Measurements from ENCODE around the gene SYT8. TPM values are rescaled to one million over a fixed set of nuclear protein-coding genes. Genes with fewer than 3 reads are reported as not detected.

Gene SYT8
- total RNA-seq, 6 experiments from 2014 or later, result 0.68 TPM; not detected in 5

- peak within 1 kb of the TSS; percentile 11 to 26 (median 26) for H3K4me3 ChIP-seq
- peak in 3 of 4 donors; percentile 37 to 41 (median 40) for ATAC-seq
- H3K4me1 ChIP-seq, result no peaks in the 10 kb centered on the region
- H3K27ac ChIP-seq, result peak within 1 kb of the TSS in 2 of 3 donors; percentile 53 to 70
- DNase-seq, result no peak
- intact Hi-C loops (cut with DNase I), result no loop called here
- H3K36me3 ChIP-seq, result no peaks in the 10 kb centered on the region
- WGBS (ENCODE audit: insufficient coverage, low coverage, low lambda C conversion rate, missing lambda C conversion rate), result 43% methylated on average over 6 of the region's 18 CpGs
- H3K9me3 ChIP-seq, result no peaks in the 10 kb centered on the region
- TF ChIP-seq, protein P1, sequence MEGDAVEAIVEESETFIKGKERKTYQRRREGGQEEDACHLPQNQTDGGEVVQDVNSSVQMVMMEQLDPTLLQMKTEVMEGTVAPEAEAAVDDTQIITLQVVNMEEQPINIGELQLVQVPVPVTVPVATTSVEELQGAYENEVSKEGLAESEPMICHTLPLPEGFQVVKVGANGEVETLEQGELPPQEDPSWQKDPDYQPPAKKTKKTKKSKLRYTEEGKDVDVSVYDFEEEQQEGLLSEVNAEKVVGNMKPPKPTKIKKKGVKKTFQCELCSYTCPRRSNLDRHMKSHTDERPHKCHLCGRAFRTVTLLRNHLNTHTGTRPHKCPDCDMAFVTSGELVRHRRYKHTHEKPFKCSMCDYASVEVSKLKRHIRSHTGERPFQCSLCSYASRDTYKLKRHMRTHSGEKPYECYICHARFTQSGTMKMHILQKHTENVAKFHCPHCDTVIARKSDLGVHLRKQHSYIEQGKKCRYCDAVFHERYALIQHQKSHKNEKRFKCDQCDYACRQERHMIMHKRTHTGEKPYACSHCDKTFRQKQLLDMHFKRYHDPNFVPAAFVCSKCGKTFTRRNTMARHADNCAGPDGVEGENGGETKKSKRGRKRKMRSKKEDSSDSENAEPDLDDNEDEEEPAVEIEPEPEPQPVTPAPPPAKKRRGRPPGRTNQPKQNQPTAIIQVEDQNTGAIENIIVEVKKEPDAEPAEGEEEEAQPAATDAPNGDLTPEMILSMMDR (IDR thresholded peaks at IDR 0.05), result no peak
- no peak for TF ChIP-seq POLR2A (IDR thresholded peaks at IDR 0.05)
- no peaks in the 10 kb centered on the region for H3K27me3 ChIP-seq
Measured at GRCh38 chr11:1852877-1853276, 18.1 kb downstream of the SYT8 start, which contains the start of gene LSP1. LSP1 (plus strand) TSS chr11:1853084; CDS start chr11:1853145, 61 bp downstream.

- ATAC-seq, result no peak
Measured at GRCh38 chr11:1853376-1854131, 18.8 kb downstream of the SYT8 start.

GRCh38 chr11:1854132-1854948 lies 19.6 kb downstream of the SYT8 start:
- TF ChIP-seq POLR2A (IDR thresholded peaks at IDR 0.05), result no peak
- TF ChIP-seq, protein P1 (IDR thresholded peaks at IDR 0.05), result no peak
- H3K9me3 ChIP-seq, result no peaks in the 10 kb centered on the region
- peak overlapping the region in 1 of 3 donors; percentile 24 for H3K27ac ChIP-seq
- H3K4me1 ChIP-seq, result no peaks in the 10 kb centered on the region
- 64% methylated on average over 11 of the region's 27 CpGs for WGBS (ENCODE audit: insufficient coverage, low coverage, low lambda C conversion rate, missing lambda C conversion rate)
- intact Hi-C loops (cut with DNase I), result no loop called here
- DNase-seq, result no peak
- ATAC-seq, result no peak
- H3K36me3 ChIP-seq, result no peaks in the 10 kb centered on the region
- H3K4me3 ChIP-seq, result no peak overlapping the region
- no peaks in the 10 kb centered on the region for H3K27me3 ChIP-seq

More at GRCh38 chr11:1853376-1854131, 18.8 kb downstream of the SYT8 start:
- no peaks in the 10 kb centered on the region for H3K9me3 ChIP-seq
- peak overlapping the region in 2 of 3 donors; percentile 24 to 70 for H3K27ac ChIP-seq
- DNase-seq, result no peak
- TF ChIP-seq, protein P1 (IDR thresholded peaks at IDR 0.05), result no peak
- no peak for TF ChIP-seq POLR2A (IDR thresholded peaks at IDR 0.05)
- intact Hi-C loops (cut with DNase I), result no loop called here
- no peaks in the 10 kb centered on the region for H3K4me1 ChIP-seq
- WGBS (ENCODE audit: insufficient coverage, low coverage, low lambda C conversion rate, missing lambda C conversion rate), result 78% methylated on average over 5 of the region's 19 CpGs
- no peaks in the 10 kb centered on the region for H3K36me3 ChIP-seq
- H3K4me3 ChIP-seq, result peak overlapping the region; percentile 11 to 26 (median 26)
- no peaks in the 10 kb centered on the region for H3K27me3 ChIP-seq

DNA sequence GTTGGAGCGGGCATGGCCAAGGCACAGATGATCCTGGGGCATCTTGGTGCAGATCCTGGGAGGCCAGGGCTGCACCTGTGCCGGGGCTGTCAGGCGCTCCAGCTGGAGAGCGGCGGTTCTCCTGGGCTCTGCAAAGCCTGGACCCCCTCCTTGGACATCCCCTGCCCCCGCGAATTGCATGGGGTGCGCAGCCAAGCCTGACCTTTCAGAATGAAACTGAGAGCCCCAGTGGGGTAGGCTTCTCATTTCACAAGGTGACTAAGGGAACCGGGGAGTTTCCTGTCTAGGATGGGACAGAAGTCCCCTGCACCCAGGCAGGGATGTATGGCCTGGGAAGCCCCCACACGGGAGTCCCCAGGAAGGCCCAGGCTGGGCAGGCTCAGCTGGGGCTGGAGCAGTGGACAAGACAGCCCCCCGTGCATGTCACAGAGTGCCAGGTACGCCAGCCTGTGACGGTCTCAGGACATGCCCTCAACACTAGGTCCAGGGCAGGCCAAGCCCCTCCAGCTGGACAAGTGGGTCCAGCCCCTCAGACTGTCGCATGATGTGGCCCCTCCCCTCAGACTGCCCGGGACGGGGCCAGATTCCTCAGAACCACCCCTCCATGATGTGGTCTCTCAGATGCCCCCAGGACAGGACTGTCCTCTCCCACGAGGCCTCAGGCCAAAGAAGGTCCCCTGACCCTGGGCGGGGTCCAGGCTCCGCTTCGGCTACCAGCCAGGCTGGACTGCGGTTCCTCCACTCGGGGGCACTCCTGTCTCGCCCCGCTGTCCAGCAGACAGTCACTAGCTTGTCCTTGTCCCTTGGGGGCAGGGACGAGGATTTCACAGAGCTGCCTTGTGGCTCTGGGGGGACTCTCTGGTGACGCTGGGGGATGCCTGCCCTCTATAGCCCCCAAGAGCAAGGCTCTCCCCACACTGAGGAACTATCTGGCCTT lies 20.4 kb downstream of the SYT8 start:
- 55% methylated on average over 2 of the region's 26 CpGs for WGBS (ENCODE audit: insufficient coverage, low coverage, low lambda C conversion rate, missing lambda C conversion rate)
- Histone ChIP-seq H3K4me3 (no peak overlapping the region), H3K36me3 (no peaks in the 10 kb centered on the region), H3K27me3 (no peaks in the 10 kb centered on the region), H3K27ac (no peak overlapping the region), H3K4me1 (no peaks in the 10 kb centered on the region), H3K9me3 (no peaks in the 10 kb centered on the region)
- ATAC-seq (no peak), DNase-seq (no peak)
- intact Hi-C loops (cut with DNase I), result no loop called here
- TF ChIP-seq POLR2A (IDR thresholded peaks at IDR 0.05), result no peak
- TF ChIP-seq, protein P1 (IDR thresholded peaks at IDR 0.05), result no peak

All from right lobe of liver (tissue), 6 donors.